MM.1S (cell line): ENCODE data around the gene ASIC2.

Experiments used
- DNase-seq: peaks from one replicate; pipeline ENCODE4 v3.0.0-alpha.2; 2015
- H2AFZ ChIP-seq: fragments of 300-600 bp; sonication (generic); 2 replicates; pipeline ENCODE4 v1.6.0; 2016; ENCODE audit warnings: antibody characterized with exemption, low read length
- H3F3A ChIP-seq: fragments of 300-600 bp; sonication (generic); 2 replicates; pipeline ENCODE4 v1.6.1; 2016; ENCODE audit warnings: mild to moderate bottlenecking, antibody characterized with exemption, low read length, moderate library complexity, mixed read lengths; ENCODE audit not compliant: insufficient read depth
- H3K27ac ChIP-seq: fragments of 300-600 bp; sonication (generic); 2 replicates; pipeline ENCODE4 v1.5.1; 2016; ENCODE audit warnings: mild to moderate bottlenecking, low read length
- H3K27me3 ChIP-seq: fragments of 300-600 bp; sonication (generic); replicated peaks from 2 replicates; pipeline ENCODE4 v1.6.0; 2016; ENCODE audit warnings: low read length; ENCODE audit not compliant: insufficient read depth
- H3K36me3 ChIP-seq: fragments of 300-600 bp; sonication (generic); replicated peaks from 2 replicates; pipeline ENCODE4 v1.6.1; 2016; ENCODE audit warnings: mild to moderate bottlenecking, low read length, mixed read lengths; ENCODE audit not compliant: insufficient read depth
- H3K4me1 ChIP-seq: fragments of 300-600 bp; sonication (generic); 2 replicates; pipeline ENCODE4 v1.6.1; 2016; ENCODE audit warnings: low read length, mixed read lengths
- H3K4me2 ChIP-seq: fragments of 300-600 bp; sonication (generic); 2 replicates; pipeline ENCODE4 v1.6.0; 2016; ENCODE audit warnings: low read depth, low read length
- H3K4me3 ChIP-seq: fragments of 300-600 bp; sonication (generic); 2 replicates; pipeline ENCODE4 v1.5.1; 2016; ENCODE audit warnings: low read length, mixed read lengths
- H3K79me2 ChIP-seq: fragments of 300-600 bp; sonication (generic); 2 replicates; pipeline ENCODE4 v1.6.1; 2016; ENCODE audit warnings: mixed run types, low read length, mixed read lengths
- H3K9ac ChIP-seq: fragments of 300-600 bp; sonication (generic); 2 replicates; pipeline ENCODE4 v1.6.1; 2016; ENCODE audit warnings: low read length, mixed read lengths
- H3K9me2 ChIP-seq: fragments of 300-600 bp; sonication (generic); replicated peaks from 2 replicates; pipeline ENCODE4 v1.6.1; 2016; ENCODE audit warnings: mild to moderate bottlenecking, low read length, mixed read lengths; ENCODE audit not compliant: insufficient read depth
- H3K9me3 ChIP-seq: fragments of 300-600 bp; sonication (generic); replicated peaks from 2 replicates; pipeline ENCODE4 v1.6.1; 2016; ENCODE audit warnings: mild to moderate bottlenecking, low read length, mixed read lengths; ENCODE audit not compliant: insufficient read depth
- H4K20me1 ChIP-seq: fragments of 300-600 bp; sonication (generic); 2 replicates; pipeline ENCODE4 v1.6.1; 2016; ENCODE audit warnings: mild to moderate bottlenecking, low read length, moderate library complexity, mixed read lengths; ENCODE audit not compliant: insufficient read depth
- EZH2 ChIP-seq: fragments of 300-600 bp; sonication (generic); optimal IDR thresholded peaks from 2 replicates; pipeline ENCODE3; 2017; ENCODE audit warnings: low read depth, mild to moderate bottlenecking, antibody characterized with exemption, low read length, mixed read lengths
- EZH2phosphoT487 ChIP-seq: fragments of 300-600 bp; sonication (generic); IDR thresholded peaks from 2 replicates; pipeline ENCODE4 v1.6.1; 2018; ENCODE audit warnings: antibody characterized with exemption, low read length
- TF ChIP-seq, protein P1 (sequence below): fragments of 300-600 bp; sonication (generic); IDR thresholded peaks from 2 replicates; pipeline ENCODE4 v1.5.1; 2016; ENCODE audit warnings: antibody characterized with exemption, low read length, mixed read lengths

ASIC2 gene

DNA sequence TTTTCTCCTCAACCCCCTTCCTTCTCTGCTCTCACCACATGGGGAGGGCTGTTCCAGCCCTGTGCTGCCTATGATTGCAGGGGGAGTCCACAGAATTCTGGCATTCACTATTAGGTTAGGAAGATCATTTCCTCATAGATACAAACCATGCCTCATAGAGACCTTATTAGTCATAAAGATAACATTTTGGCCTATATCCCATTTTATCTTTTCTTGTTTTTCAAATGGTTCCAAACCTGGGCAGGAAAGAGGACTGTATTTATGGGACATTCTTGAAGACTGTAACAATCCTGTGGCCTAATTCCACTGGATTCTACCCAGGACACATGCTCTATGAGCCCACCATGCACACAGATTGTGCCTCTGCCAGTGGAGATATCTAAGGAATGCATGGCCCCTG is 51.7 kb downstream of the ASIC2 start:
- Histone ChIP-seq H3K27ac (no peak overlapping the region), H3K4me1 (no peaks in the 10 kb centered on the region), H3K4me3 (no peak overlapping the region), H3K27me3 (no peaks in the 10 kb centered on the region), H3K9ac (no peak overlapping the region), H3K36me3 (no peaks in the 10 kb centered on the region), H3K9me2 (no peaks in the 10 kb centered on the region), H2AFZ (no peak overlapping the region), H4K20me1 (no peaks in the 10 kb centered on the region), H3K9me3 (no peaks in the 10 kb centered on the region), H3K4me2 (no peak overlapping the region), H3K79me2 (no peaks in the 10 kb centered on the region), H3F3A (no peaks in the 10 kb centered on the region)
- no peak for DNase-seq
- no peak for TF ChIP-seq EZH2phosphoT487
- TF ChIP-seq EZH2 = no peak
- TF ChIP-seq, protein P1, sequence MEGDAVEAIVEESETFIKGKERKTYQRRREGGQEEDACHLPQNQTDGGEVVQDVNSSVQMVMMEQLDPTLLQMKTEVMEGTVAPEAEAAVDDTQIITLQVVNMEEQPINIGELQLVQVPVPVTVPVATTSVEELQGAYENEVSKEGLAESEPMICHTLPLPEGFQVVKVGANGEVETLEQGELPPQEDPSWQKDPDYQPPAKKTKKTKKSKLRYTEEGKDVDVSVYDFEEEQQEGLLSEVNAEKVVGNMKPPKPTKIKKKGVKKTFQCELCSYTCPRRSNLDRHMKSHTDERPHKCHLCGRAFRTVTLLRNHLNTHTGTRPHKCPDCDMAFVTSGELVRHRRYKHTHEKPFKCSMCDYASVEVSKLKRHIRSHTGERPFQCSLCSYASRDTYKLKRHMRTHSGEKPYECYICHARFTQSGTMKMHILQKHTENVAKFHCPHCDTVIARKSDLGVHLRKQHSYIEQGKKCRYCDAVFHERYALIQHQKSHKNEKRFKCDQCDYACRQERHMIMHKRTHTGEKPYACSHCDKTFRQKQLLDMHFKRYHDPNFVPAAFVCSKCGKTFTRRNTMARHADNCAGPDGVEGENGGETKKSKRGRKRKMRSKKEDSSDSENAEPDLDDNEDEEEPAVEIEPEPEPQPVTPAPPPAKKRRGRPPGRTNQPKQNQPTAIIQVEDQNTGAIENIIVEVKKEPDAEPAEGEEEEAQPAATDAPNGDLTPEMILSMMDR = no peak

GRCh38 chr17:33240362-33240761 is 52.7 kb downstream of the ASIC2 start:
- H3K4me3 ChIP-seq = no peak overlapping the region
- H2AFZ ChIP-seq = no peak overlapping the region
- no peaks in the 10 kb centered on the region for H3K36me3 ChIP-seq
- no peaks in the 10 kb centered on the region for H3K4me1 ChIP-seq
- H3K9me3 ChIP-seq = no peaks in the 10 kb centered on the region
- no peaks in the 10 kb centered on the region for H3K9me2 ChIP-seq
- H3K9ac ChIP-seq = no peak overlapping the region
- no peak for DNase-seq
- H3K27me3 ChIP-seq = no peaks in the 10 kb centered on the region
- no peaks in the 10 kb centered on the region for H3F3A ChIP-seq
- no peaks in the 10 kb centered on the region for H3K79me2 ChIP-seq
- H3K4me2 ChIP-seq = no peak overlapping the region
- H4K20me1 ChIP-seq = no peaks in the 10 kb centered on the region
- no peak for TF ChIP-seq EZH2
- TF ChIP-seq, protein P1 = no peak
- TF ChIP-seq EZH2phosphoT487 = no peak
- no peak overlapping the region for H3K27ac ChIP-seq

- no peak overlapping the region for H3K4me3 ChIP-seq
- no peak for DNase-seq
- TF ChIP-seq EZH2phosphoT487 (no peak), EZH2 (no peak)
- TF ChIP-seq, protein P1 = no peak
Observed at GRCh38 chr17:33239702-33240101, 53.4 kb downstream of the ASIC2 start.

More at GRCh38 chr17:33239702-33240101, 53.4 kb downstream of the ASIC2 start:
- no peaks in the 10 kb centered on the region for H3K27me3 ChIP-seq
- no peaks in the 10 kb centered on the region for H4K20me1 ChIP-seq
- no peaks in the 10 kb centered on the region for H3F3A ChIP-seq
- H3K4me1 ChIP-seq = no peaks in the 10 kb centered on the region
- H3K9ac ChIP-seq = no peak overlapping the region
- H2AFZ ChIP-seq = no peak overlapping the region
- no peaks in the 10 kb centered on the region for H3K79me2 ChIP-seq
- H3K27ac ChIP-seq = no peak overlapping the region
- no peaks in the 10 kb centered on the region for H3K9me3 ChIP-seq
- H3K36me3 ChIP-seq = no peaks in the 10 kb centered on the region
- H3K9me2 ChIP-seq = no peaks in the 10 kb centered on the region
- H3K4me2 ChIP-seq = no peak overlapping the region
